Suprapubic skin (tissue), 3 donors: ENCODE data around the gene AZGP1.
"Not testable (repeated sequence)": the region's sequence is repeated elsewhere in the genome, so short reads cannot be mapped to it uniquely, and the experiment has no call there.

ENCODE experiments used
- CTCF ChIP-seq, 2 donors: fragments of 200-600 bp in 1 of 2; fragments of 450-650 bp in 1 of 2; sonication (generic) in 1 of 2; IDR thresholded peaks; one replicate each; pipeline ENCODE4 v1.5.1; 2016 to 2019; ENCODE audit warnings: antibody characterized with exemption in 2 of 2, mild to moderate bottlenecking in 1 of 2, moderate library complexity in 1 of 2
- POLR2A ChIP-seq, 2 donors: fragments of 450-650 bp; IDR thresholded peaks; one replicate each; pipeline ENCODE4 v1.6.1; 2017; ENCODE audit warnings: antibody characterized with exemption in 2 of 2, mild to moderate bottlenecking in 2 of 2, moderate library complexity in 2 of 2

DNA sequence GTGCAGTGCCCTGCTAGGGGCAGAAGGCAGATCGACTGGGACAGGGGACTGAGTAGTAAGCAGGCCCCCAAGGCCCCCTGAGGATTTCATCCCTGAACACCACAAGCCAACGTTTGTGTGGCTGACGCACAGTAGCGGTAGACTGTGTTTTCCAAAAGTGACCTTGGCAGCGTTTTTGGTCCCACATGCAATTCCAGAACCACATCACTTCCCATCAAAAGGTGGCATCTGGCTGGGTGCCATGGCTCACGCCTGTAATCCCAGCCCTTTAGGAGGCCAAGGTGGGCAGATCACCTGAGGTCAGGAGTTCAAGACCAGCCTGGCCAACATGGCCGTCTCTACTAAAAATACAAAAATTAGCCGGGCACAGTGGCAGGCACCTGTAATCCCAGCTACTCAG lies 34.1 kb upstream of the AZGP1 start:
- not testable (repeated sequence) for TF ChIP-seq CTCF, POLR2A (IDR thresholded peaks at IDR 0.05)
